OCI-LY7 (cell line): ENCODE results near the gene CCDC85A. TPM values are rescaled to one million over a fixed set of nuclear protein-coding genes. Genes with fewer than 3 reads are reported as not detected.

Experiments used
- BruUV-seq: library from RNA; stranded (reverse); fragments of 400-500 nt; replicated peaks from 2 replicates; lab custom pipeline; 2021; lab: Mats Ljungman, UMichigan
- CTCF ChIA-PET: fragments of 300-600 bp; sonication (Branson Sonifier 250); formaldehyde crosslinking; loops from one replicate; lab custom pipeline; 2022; ENCODE audit warnings: antibody characterized with exemption; ENCODE audit not compliant: unreplicated experiment; lab: Charles Lee
- POLR2A ChIA-PET: fragments of 300-600 bp; sonication (Branson Sonifier 250); formaldehyde crosslinking; loops from one replicate; lab custom pipeline; 2022; ENCODE audit warnings: antibody characterized with exemption; lab: Charles Lee
- DNase-seq: peaks from one replicate; pipeline ENCODE4 v3.0.0-alpha.2; 2015; ENCODE audit warnings: low spot score
- H2AFZ ChIP-seq: fragments of 200-600 bp; sonication (generic), shearing (Covaris generic); 2 replicates; pipeline ENCODE4 v1.6.1; 2014; ENCODE audit warnings: mild to moderate bottlenecking, antibody characterized with exemption, low read length, moderate library complexity
- H3K27ac ChIP-seq: fragments of 200-600 bp; sonication (generic); 2 replicates; pipeline ENCODE4 v1.5.1; 2014; ENCODE audit warnings: mixed run types, low read depth, mild to moderate bottlenecking, moderate library complexity, low read length, inconsistent platforms; ENCODE audit not compliant: poor library complexity, severe bottlenecking
- H3K36me3 ChIP-seq: fragments of 200-600 bp; sonication (generic); 2 replicates; pipeline ENCODE4 v1.6.1; 2014; ENCODE audit warnings: mild to moderate bottlenecking, antibody characterized with exemption, low read length, moderate library complexity, mixed read lengths; ENCODE audit not compliant: insufficient read depth
- H3K4me1 ChIP-seq: fragments of 200-600 bp; sonication (generic); 2 replicates; pipeline ENCODE4 v1.5.1; 2014; ENCODE audit warnings: mild to moderate bottlenecking, low read length; ENCODE audit not compliant: insufficient read depth, poor library complexity, severe bottlenecking
- H3K4me2 ChIP-seq: fragments of 200-600 bp; sonication (generic); 2 replicates; pipeline ENCODE4 v1.6.1; 2014; ENCODE audit warnings: mild to moderate bottlenecking, low read length
- H3K4me3 ChIP-seq: fragments of 200-600 bp; sonication (generic); 2 replicates; pipeline ENCODE4 v1.5.1; 2014; ENCODE audit warnings: mild to moderate bottlenecking, low read depth, low read length; ENCODE audit not compliant: poor library complexity, severe bottlenecking
- H3K79me2 ChIP-seq: fragments of 200-600 bp; sonication (generic); 2 replicates; pipeline ENCODE4 v1.6.1; 2016; ENCODE audit warnings: low read depth, mild to moderate bottlenecking, low read length, moderate library complexity, mixed read lengths; ENCODE audit not compliant: insufficient read depth
- H3K9me2 ChIP-seq: fragments of 200-600 bp; sonication (generic); 2 replicates; pipeline ENCODE4 v1.6.1; 2016; ENCODE audit warnings: mild to moderate bottlenecking, low read length, mixed read lengths; ENCODE audit not compliant: insufficient read depth
- H3K9me3 ChIP-seq: fragments of 200-600 bp; sonication (generic); 2 replicates; pipeline ENCODE4 v1.6.1; 2014; ENCODE audit warnings: mild to moderate bottlenecking, mixed run types, low read length, mixed read lengths
- H4K20me1 ChIP-seq: fragments of 200-600 bp; sonication (generic); 2 replicates; pipeline ENCODE4 v1.6.1; 2014; ENCODE audit warnings: mild to moderate bottlenecking, antibody characterized with exemption, low read length, moderate library complexity, mixed read lengths; ENCODE audit not compliant: insufficient read depth
- CTCF ChIP-seq: fragments of 200-600 bp; sonication (generic); conservative IDR thresholded peaks from 2 replicates; pipeline ENCODE4 v1.5.1; 2014; ENCODE audit warnings: mild to moderate bottlenecking, antibody characterized with exemption, low read length, moderate library complexity, mixed read lengths
- EZH2phosphoT487 ChIP-seq: fragments of 200-600 bp; sonication (generic); IDR thresholded peaks from 2 replicates; pipeline ENCODE4 v1.6.1; 2018; ENCODE audit warnings: low read depth, borderline replicate concordance, mild to moderate bottlenecking, mixed run types, antibody characterized with exemption, low read length, moderate library complexity, mixed read lengths
- intact Hi-C: fragments of 100-400 bp; cut with micrococcal nuclease; formaldehyde crosslinking; loops from one replicate; pipeline ENCODE4 v1.10.0; 2022; ENCODE audit not compliant: unreplicated experiment
- total RNA-seq, 2 experiments: library from RNA; depleted of rRNA in 1 of 2; stranded (reverse); fragments of >200 nt in 1 of 2; shearing (Covaris generic) in 1 of 2; gene quantifications; 2 replicates each; pipeline ENCODE4 v1.2.3, GENCODE V29; 2014 to 2022

The CCDC85A gene
- total RNA-seq, 2 experiments from 2014 or later: not detected

- DNase-seq: no peak
- H3K9me2 ChIP-seq: no peaks in the 10 kb centered on the region
- TF ChIP-seq EZH2phosphoT487 (no peak), CTCF (no peak)
- H2AFZ ChIP-seq: no peak overlapping the region
- intact Hi-C loops: no loop called here
- no peaks in the 10 kb centered on the region for H4K20me1 ChIP-seq
- H3K4me3 ChIP-seq: no peak overlapping the region
- BruUV-seq: no TSS peak
- no peaks in the 10 kb centered on the region for H3K9me3 ChIP-seq
- H3K79me2 ChIP-seq: no peaks in the 10 kb centered on the region
- ChIA-PET POLR2A (no interaction called here), CTCF (no interaction called here)
- H3K4me1 ChIP-seq: no peaks in the 10 kb centered on the region
- H3K36me3 ChIP-seq: no peaks in the 10 kb centered on the region
- no peak overlapping the region for H3K27ac ChIP-seq
- no peak overlapping the region for H3K4me2 ChIP-seq
Measured at GRCh38 chr2:56361844-56362243, 178.1 kb downstream of the CCDC85A start.

- BruUV-seq: no TSS peak
- H4K20me1 ChIP-seq: no peaks in the 10 kb centered on the region
- no peak overlapping the region for H2AFZ ChIP-seq
- TF ChIP-seq EZH2phosphoT487: no peak
- TF ChIP-seq CTCF: no peak
- CTCF ChIA-PET: no interaction called here
- intact Hi-C loops: no loop called here
- no peaks in the 10 kb centered on the region for H3K4me1 ChIP-seq
- no peak overlapping the region for H3K4me3 ChIP-seq
- no peak overlapping the region for H3K4me2 ChIP-seq
- no peak overlapping the region for H3K27ac ChIP-seq
- H3K79me2 ChIP-seq: no peaks in the 10 kb centered on the region
- H3K9me2 ChIP-seq: no peaks in the 10 kb centered on the region
- no peaks in the 10 kb centered on the region for H3K9me3 ChIP-seq
- no peaks in the 10 kb centered on the region for H3K36me3 ChIP-seq
- DNase-seq: no peak
- POLR2A ChIA-PET: no interaction called here
Measured at GRCh38 chr2:56364902-56365301, 181.1 kb downstream of the CCDC85A start.

- no peak overlapping the region for H3K27ac ChIP-seq
- no peaks in the 10 kb centered on the region for H3K4me1 ChIP-seq
- DNase-seq: no peak
- no peaks in the 10 kb centered on the region for H3K9me2 ChIP-seq
- no peaks in the 10 kb centered on the region for H3K36me3 ChIP-seq
- no peak overlapping the region for H3K4me2 ChIP-seq
- ChIA-PET CTCF (no interaction called here), POLR2A (no interaction called here)
- no peak for TF ChIP-seq EZH2phosphoT487
- no peak for TF ChIP-seq CTCF
- H3K79me2 ChIP-seq: no peaks in the 10 kb centered on the region
- no TSS peak for BruUV-seq
- no peak overlapping the region for H2AFZ ChIP-seq
- intact Hi-C loops: no loop called here
- H4K20me1 ChIP-seq: no peaks in the 10 kb centered on the region
- no peaks in the 10 kb centered on the region for H3K9me3 ChIP-seq
- H3K4me3 ChIP-seq: no peak overlapping the region
Measured at GRCh38 chr2:56369316-56369715, 185.5 kb downstream of the CCDC85A start.
